Spleen (tissue), 7 donors: ENCODE measurements around the gene HRH3.

Source experiments
- CTCF ChIP-seq, 11 experiments: fragments of 200-600 bp in 7 of 11; fragments of 450-650 bp in 4 of 11; sonication (generic) in 4 of 11; IDR thresholded peaks in 8 of 11; conservative IDR thresholded peaks in 3 of 11; 1 replicate in 7 of 11; 2 replicates in 4 of 11; pipeline versions ENCODE4 v1.4.0 to v1.8.0; 2016 to 2021; ENCODE audit warnings: antibody characterized with exemption in 11 of 11, inconsistent platforms in 4 of 11, mild to moderate bottlenecking in 1 of 11
- POLR2A ChIP-seq, 3 donors: fragments of 450-650 bp; IDR thresholded peaks; one replicate each; pipeline ENCODE4 v1.5.1; 2017; ENCODE audit warnings: antibody characterized with exemption in 3 of 3, mild to moderate bottlenecking in 1 of 3
- donor health status: DM: no; HTN: no; CAD: no; lungs with moderate emphysema.
- donor health status: DM: no; HTN: no; CAD: no.
- donor health status: DM: no; HTN: no; CAD: no.

- TF ChIP-seq POLR2A (IDR thresholded peaks at IDR 0.05) (no peak), CTCF (IDR thresholded peaks at IDR 0.05 in 8 of 11, conservative IDR thresholded peaks at IDR 0.05 in 3 of 11) (no peak)
These were observed 8.9 kb downstream of the HRH3 start for GRCh38 chr20:62211216-62211615.
